Smooth muscle cell (in vitro differentiated cells): ENCODE measurements around the gene HOMER1. TPM values are rescaled to one million over a fixed set of nuclear protein-coding genes. Genes with fewer than 3 reads are reported as not detected.
"Not testable (repeated sequence)": the region's sequence is repeated elsewhere in the genome, so short reads cannot be mapped to it uniquely, and the experiment has no call there.

ENCODE experiments used
- DNase-seq: peaks from one replicate; lab custom pipeline; 2025; ENCODE audit not compliant: unreplicated experiment; lab: John Stamatoyannopoulos, UW
- H2AFZ ChIP-seq: fragments of 200-600 bp; sonication (generic); 2 replicates; pipeline ENCODE4 v1.6.0; 2016; ENCODE audit warnings: antibody characterized with exemption, low read depth, mild to moderate bottlenecking
- H3F3A ChIP-seq: fragments of 200-600 bp; sonication (generic); 2 replicates; pipeline ENCODE4 v1.6.0; 2017; ENCODE audit warnings: antibody characterized with exemption, low read depth
- H3K27ac ChIP-seq: fragments of 200-600 bp; sonication (generic); 2 replicates; pipeline ENCODE4 v1.5.1; 2016; ENCODE audit warnings: low read depth, mild to moderate bottlenecking
- H3K27me3 ChIP-seq: fragments of 200-600 bp; sonication (generic); 2 replicates; pipeline ENCODE4 v1.6.1; 2016; ENCODE audit warnings: low read depth, mild to moderate bottlenecking
- H3K36me3 ChIP-seq: fragments of 200-600 bp; sonication (generic); 2 replicates; pipeline ENCODE4 v1.5.1; 2016; ENCODE audit warnings: low read depth
- H3K4me1 ChIP-seq: fragments of 200-600 bp; sonication (generic); 2 replicates; pipeline ENCODE4 v1.5.1; 2016; ENCODE audit warnings: low read depth
- H3K4me2 ChIP-seq: fragments of 200-600 bp; sonication (generic); 2 replicates; pipeline ENCODE4 v1.6.0; 2016; ENCODE audit warnings: mild to moderate bottlenecking
- H3K4me3 ChIP-seq: fragments of 200-600 bp; sonication (generic); 2 replicates; pipeline ENCODE4 v1.5.1; 2016; ENCODE audit warnings: mild to moderate bottlenecking
- H3K79me2 ChIP-seq: fragments of 200-600 bp; sonication (generic); 2 replicates; pipeline ENCODE4 v1.6.0; 2016; ENCODE audit warnings: low read depth, mild to moderate bottlenecking
- H3K9ac ChIP-seq: fragments of 200-600 bp; sonication (generic); 2 replicates; pipeline ENCODE4 v1.6.0; 2016; ENCODE audit warnings: low read depth
- H3K9me3 ChIP-seq: fragments of 200-600 bp; sonication (generic); replicated peaks from 2 replicates; pipeline ENCODE4 v1.5.1; 2016; ENCODE audit warnings: low read depth
- H4K20me1 ChIP-seq: fragments of 200-600 bp; sonication (generic); 2 replicates; pipeline ENCODE4 v1.6.0; 2016; ENCODE audit warnings: low read depth
- CTCF ChIP-seq: fragments of 200-600 bp; sonication (generic); IDR thresholded peaks from 2 replicates; pipeline ENCODE4 v1.5.1; 2017; ENCODE audit warnings: borderline replicate concordance, mild to moderate bottlenecking, antibody characterized with exemption; ENCODE audit not compliant: insufficient read depth, poor library complexity, severe bottlenecking
- WGBS: methylation state at CpG from one replicate; pipeline ENCODE4 v1.1.7; 2016; ENCODE audit warnings: low lambda C conversion rate; 5-methylcytosine and 5-hydroxymethylcytosine counted together
- polyA plus RNA-seq: library from polyadenylated mRNA; unstranded; fragments of >200 nt; fragmentation: Nextera tagmentation; extraction: Ambion mirVana; gene quantifications from 2 replicates; pipeline ENCODE4 v1.2.1, GENCODE V29; 2016
- total RNA-seq: library from RNA; depleted of rRNA; stranded (reverse); fragments of >200 nt; gene quantifications from 2 replicates; pipeline ENCODE4 v1.2.3, GENCODE V29; 2014

HOMER1 gene
- total and polyA plus RNA-seq, 2 experiments from 2014 or later: 4.4 to 14.9 TPM

GRCh38 chr5:79396265-79396664, 117.7 kb downstream of the HOMER1 start:
- no peak overlapping the region for H3K4me3 ChIP-seq
- H2AFZ ChIP-seq: no peak overlapping the region
- H3K4me2 ChIP-seq: no peak overlapping the region
- DNase-seq: no peak
- H3F3A ChIP-seq: no peaks in the 10 kb centered on the region
- H3K27me3 ChIP-seq: no peaks in the 10 kb centered on the region
- no peaks in the 10 kb centered on the region for H3K79me2 ChIP-seq
- H3K4me1 ChIP-seq: no peaks in the 10 kb centered on the region
- TF ChIP-seq CTCF: no peak
- peaks cover 3% of the 10 kb centered on the region for H3K36me3 ChIP-seq
- no peak overlapping the region for H3K9ac ChIP-seq
- no peak overlapping the region for H3K27ac ChIP-seq
- no peaks in the 10 kb centered on the region for H3K9me3 ChIP-seq
- H4K20me1 ChIP-seq: no peaks in the 10 kb centered on the region

GRCh38 chr5:79395296-79395695, 118.6 kb downstream of the HOMER1 start:
- no peak for TF ChIP-seq CTCF
- no peak overlapping the region for H3K27ac ChIP-seq

GRCh38 chr5:79392776-79393175, 121.2 kb downstream of the HOMER1 start:
- no peaks in the 10 kb centered on the region for H3K27me3 ChIP-seq
- H4K20me1 ChIP-seq: no peaks in the 10 kb centered on the region
- no peak overlapping the region for H2AFZ ChIP-seq
- no peaks in the 10 kb centered on the region for H3K4me1 ChIP-seq
- no peak for TF ChIP-seq CTCF
- no peaks in the 10 kb centered on the region for H3F3A ChIP-seq
- no peaks in the 10 kb centered on the region for H3K79me2 ChIP-seq
- no peak overlapping the region for H3K4me2 ChIP-seq
- H3K4me3 ChIP-seq: no peak overlapping the region
- DNase-seq: no peak
- H3K36me3 ChIP-seq: peaks cover 3% of the 10 kb centered on the region
- no peak overlapping the region for H3K9ac ChIP-seq
- no peaks in the 10 kb centered on the region for H3K9me3 ChIP-seq
- no peak overlapping the region for H3K27ac ChIP-seq
- 90% methylated on average over 2 of the region's 2 CpGs for WGBS

More at GRCh38 chr5:79395296-79395695, 118.6 kb downstream of the HOMER1 start:
- H3K4me2 ChIP-seq: no peak overlapping the region
- H3K4me3 ChIP-seq: no peak overlapping the region
- H4K20me1 ChIP-seq: no peaks in the 10 kb centered on the region
- peaks cover 3% of the 10 kb centered on the region for H3K36me3 ChIP-seq
- no peaks in the 10 kb centered on the region for H3K27me3 ChIP-seq
- no peak for DNase-seq
- WGBS: 64% methylated on average over 3 of the region's 3 CpGs
- no peaks in the 10 kb centered on the region for H3F3A ChIP-seq
- no peak overlapping the region for H2AFZ ChIP-seq
- H3K9me3 ChIP-seq: no peaks in the 10 kb centered on the region
- H3K4me1 ChIP-seq: no peaks in the 10 kb centered on the region
- no peaks in the 10 kb centered on the region for H3K79me2 ChIP-seq
- H3K9ac ChIP-seq: no peak overlapping the region

- H4K20me1 ChIP-seq: no peaks in the 10 kb centered on the region
Measured at GRCh38 chr5:79386679-79387078, 127.3 kb downstream of the HOMER1 start.

GRCh38 chr5:79385126-79385525, 128.8 kb downstream of the HOMER1 start:
- H3K27ac ChIP-seq, H3K4me3 ChIP-seq, H3K27me3 ChIP-seq, H3K9me3 ChIP-seq, H3K4me1 ChIP-seq, H2AFZ ChIP-seq, H3K9ac ChIP-seq, H3F3A ChIP-seq, H3K79me2 ChIP-seq, DNase-seq, H3K4me2 ChIP-seq, H4K20me1 ChIP-seq: not testable (repeated sequence)
- H3K36me3 ChIP-seq: peaks cover 15% of the 10 kb centered on the region

More at GRCh38 chr5:79386679-79387078, 127.3 kb downstream of the HOMER1 start:
- no peak overlapping the region for H3K4me2 ChIP-seq
- no peaks in the 10 kb centered on the region for H3K27me3 ChIP-seq
- H3K27ac ChIP-seq: no peak overlapping the region
- H3K79me2 ChIP-seq: no peaks in the 10 kb centered on the region
- H3K9ac ChIP-seq: no peak overlapping the region
- H3K4me1 ChIP-seq: no peaks in the 10 kb centered on the region
- H3K9me3 ChIP-seq: peaks cover 3% of the 10 kb centered on the region
- H3K4me3 ChIP-seq: no peak overlapping the region
- H2AFZ ChIP-seq: no peak overlapping the region
- H3F3A ChIP-seq: no peaks in the 10 kb centered on the region
- no peak for DNase-seq
- WGBS: 91% methylated on average over 1 of the region's 1 CpG
- peaks cover 15% of the 10 kb centered on the region for H3K36me3 ChIP-seq
- TF ChIP-seq CTCF: no peak
